ENCODE measurements around the gene UBR3. TPM values are rescaled to one million over a fixed set of nuclear protein-coding genes. Genes with fewer than 3 reads are reported as not detected.
"Not testable (repeated sequence)": the region's sequence is repeated elsewhere in the genome, so short reads cannot be mapped to it uniquely, and the experiment has no call there.

The UBR3 gene
- total RNA-seq, 2 donors from 2014 or later: 42.7 to 54.1 TPM

- no peaks in the 10 kb centered on the region for H3K27me3 Mint-ChIP-seq
- no peaks in the 10 kb centered on the region for H3K9me3 Mint-ChIP-seq
- peak overlapping the region in 1 of 2 donors; percentile 9 for H3K27ac Mint-ChIP-seq
- no peak overlapping the region for H3K4me3 Mint-ChIP-seq
- peaks cover 0 to 3% of the 10 kb centered on the region in 2 donors for H3K4me1 Mint-ChIP-seq (ENCODE audit: low read depth in 2 of 2)
- ATAC-seq (no peak), DNase-seq (ENCODE audit: low spot score) (no peak)
- peaks cover 20% of the 10 kb centered on the region for H3K36me3 Mint-ChIP-seq
Observed at GRCh38 chr2:169906731-169907130, 79.5 kb downstream of the UBR3 start.

GRCh38 chr2:169909376-169909775 is 82.1 kb downstream of the UBR3 start:
- DNase-seq (ENCODE audit: low spot score) (no peak), ATAC-seq (no peak)
- peaks cover 0 to 3% of the 10 kb centered on the region in 2 donors for H3K4me1 Mint-ChIP-seq (ENCODE audit: low read depth in 2 of 2)
- H3K27ac Mint-ChIP-seq: no peak overlapping the region
- no peaks in the 10 kb centered on the region for H3K9me3 Mint-ChIP-seq
- peaks cover 16% of the 10 kb centered on the region for H3K36me3 Mint-ChIP-seq
- no peaks in the 10 kb centered on the region for H3K27me3 Mint-ChIP-seq
- no peak overlapping the region for H3K4me3 Mint-ChIP-seq

- Mint-ChIP-seq H3K4me3 (no peak overlapping the region), H3K36me3 (peaks cover 18% of the 10 kb centered on the region), H3K27ac (no peak overlapping the region)
Observed at GRCh38 chr2:169910109-169910799, 83.0 kb downstream of the UBR3 start.

GRCh38 chr2:169911119-169911518 is 83.9 kb downstream of the UBR3 start:
- peaks cover 0 to 3% of the 10 kb centered on the region in 2 donors for H3K4me1 Mint-ChIP-seq (ENCODE audit: low read depth in 2 of 2)
- H3K36me3 Mint-ChIP-seq: peaks cover 18% of the 10 kb centered on the region
- DNase-seq (ENCODE audit: low spot score): no peak
- H3K27me3 Mint-ChIP-seq: no peaks in the 10 kb centered on the region
- no peaks in the 10 kb centered on the region for H3K9me3 Mint-ChIP-seq
- no peak for ATAC-seq
- H3K27ac Mint-ChIP-seq: no peak overlapping the region
- no peak overlapping the region for H3K4me3 Mint-ChIP-seq

More at GRCh38 chr2:169910109-169910799, 83.0 kb downstream of the UBR3 start:
- Mint-ChIP-seq H3K9me3 (no peaks in the 10 kb centered on the region), H3K27me3 (no peaks in the 10 kb centered on the region), H3K4me1 (ENCODE audit: low read depth in 2 of 2) (peaks cover 0 to 3% of the 10 kb centered on the region in 2 donors)
- DNase-seq (ENCODE audit: low spot score) (no peak), ATAC-seq (no peak)

- Mint-ChIP-seq H3K4me3 (no peak overlapping the region), H3K4me1 (ENCODE audit: low read depth in 2 of 2) (peaks cover 0 to 4% of the 10 kb centered on the region in 2 donors), H3K27ac (no peak overlapping the region), H3K9me3 (no peaks in the 10 kb centered on the region), H3K27me3 (no peaks in the 10 kb centered on the region), H3K36me3 (peaks cover 10% of the 10 kb centered on the region)
- no peak for ATAC-seq
- DNase-seq (ENCODE audit: low spot score): no peak
Observed at GRCh38 chr2:169916623-169917022, 89.4 kb downstream of the UBR3 start.

- no peak for ATAC-seq
- no peaks in the 10 kb centered on the region for H3K9me3 Mint-ChIP-seq
- H3K27ac Mint-ChIP-seq: no peak overlapping the region
- DNase-seq (ENCODE audit: low spot score): no peak
- peaks cover 0 to 2% of the 10 kb centered on the region in 2 donors for H3K4me1 Mint-ChIP-seq (ENCODE audit: low read depth in 2 of 2)
- H3K27me3 Mint-ChIP-seq: no peaks in the 10 kb centered on the region
- H3K4me3 Mint-ChIP-seq: no peak overlapping the region
- H3K36me3 Mint-ChIP-seq: peaks cover 5% of the 10 kb centered on the region
Observed at GRCh38 chr2:169923977-169924376, 96.7 kb downstream of the UBR3 start.

- H3K27me3 Mint-ChIP-seq: no peaks in the 10 kb centered on the region
- no peak overlapping the region for H3K27ac Mint-ChIP-seq
- ATAC-seq (no peak), DNase-seq (ENCODE audit: low spot score) (no peak)
- H3K4me1 Mint-ChIP-seq (ENCODE audit: low read depth in 2 of 2): no peaks in the 10 kb centered on the region
- H3K4me3 Mint-ChIP-seq: no peak overlapping the region
- no peaks in the 10 kb centered on the region for H3K9me3 Mint-ChIP-seq
- peaks cover 5% of the 10 kb centered on the region for H3K36me3 Mint-ChIP-seq
Observed at GRCh38 chr2:169925968-169926367, 98.7 kb downstream of the UBR3 start.

- no peaks in the 10 kb centered on the region for H3K27me3 Mint-ChIP-seq
- H3K9me3 Mint-ChIP-seq: no peaks in the 10 kb centered on the region
- no peak overlapping the region for H3K4me3 Mint-ChIP-seq
- ATAC-seq (no peak), DNase-seq (ENCODE audit: low spot score) (no peak)
- peaks cover 5% of the 10 kb centered on the region for H3K36me3 Mint-ChIP-seq
- no peaks in the 10 kb centered on the region for H3K4me1 Mint-ChIP-seq (ENCODE audit: low read depth in 2 of 2)
- H3K27ac Mint-ChIP-seq: no peak overlapping the region
Observed at GRCh38 chr2:169928463-169928864, 101.2 kb downstream of the UBR3 start.

GRCh38 chr2:169933124-169933711 is 106.0 kb downstream of the UBR3 start:
- H3K9me3 Mint-ChIP-seq: no peaks in the 10 kb centered on the region
- no peaks in the 10 kb centered on the region for H3K4me1 Mint-ChIP-seq (ENCODE audit: low read depth in 2 of 2)
- H3K27ac Mint-ChIP-seq: no peak overlapping the region
- no peaks in the 10 kb centered on the region for H3K36me3 Mint-ChIP-seq
- H3K27me3 Mint-ChIP-seq: no peaks in the 10 kb centered on the region
- ATAC-seq (no peak), DNase-seq (ENCODE audit: low spot score) (no peak)
- H3K4me3 Mint-ChIP-seq: no peak overlapping the region

- H3K27ac Mint-ChIP-seq: not testable (repeated sequence)
Observed at GRCh38 chr2:169936652-169937051, 109.4 kb downstream of the UBR3 start.

GRCh38 chr2:169945515-169945914 is 118.3 kb downstream of the UBR3 start:
- DNase-seq (ENCODE audit: low spot score): no peak
- no peak overlapping the region for H3K27ac Mint-ChIP-seq
- no peak overlapping the region for H3K4me3 Mint-ChIP-seq
- peaks cover 14% of the 10 kb centered on the region for H3K36me3 Mint-ChIP-seq
- no peaks in the 10 kb centered on the region for H3K9me3 Mint-ChIP-seq
- no peak for ATAC-seq
- no peaks in the 10 kb centered on the region for H3K27me3 Mint-ChIP-seq
- H3K4me1 Mint-ChIP-seq (ENCODE audit: low read depth in 2 of 2): no peaks in the 10 kb centered on the region

More at GRCh38 chr2:169936652-169937051, 109.4 kb downstream of the UBR3 start:
- not testable (repeated sequence) for H3K9me3 Mint-ChIP-seq; H3K27me3 Mint-ChIP-seq; ATAC-seq; H3K4me1 Mint-ChIP-seq (ENCODE audit: low read depth in 2 of 2); DNase-seq (ENCODE audit: low spot score); H3K36me3 Mint-ChIP-seq; H3K4me3 Mint-ChIP-seq

GRCh38 chr2:169946092-169946491 is 118.8 kb downstream of the UBR3 start:
- Mint-ChIP-seq H3K27ac (no peak overlapping the region), H3K4me3 (no peak overlapping the region), H3K9me3 (no peaks in the 10 kb centered on the region), H3K27me3 (no peaks in the 10 kb centered on the region), H3K36me3 (peaks cover 14% of the 10 kb centered on the region), H3K4me1 (ENCODE audit: low read depth in 2 of 2) (no peaks in the 10 kb centered on the region)
- ATAC-seq (no peak), DNase-seq (ENCODE audit: low spot score) (no peak)

- ATAC-seq (no peak), DNase-seq (ENCODE audit: low spot score) (no peak)
- no peaks in the 10 kb centered on the region for H3K27me3 Mint-ChIP-seq
- H3K27ac Mint-ChIP-seq: no peak overlapping the region
- no peaks in the 10 kb centered on the region for H3K4me1 Mint-ChIP-seq (ENCODE audit: low read depth in 2 of 2)
- H3K36me3 Mint-ChIP-seq: peaks cover 14% of the 10 kb centered on the region
- H3K4me3 Mint-ChIP-seq: no peak overlapping the region
- no peaks in the 10 kb centered on the region for H3K9me3 Mint-ChIP-seq
Observed at GRCh38 chr2:169946546-169946945, 119.3 kb downstream of the UBR3 start.

GRCh38 chr2:169955940-169956339 is 128.7 kb downstream of the UBR3 start:
- H3K4me1 Mint-ChIP-seq (ENCODE audit: low read depth in 2 of 2): no peaks in the 10 kb centered on the region
- H3K27me3 Mint-ChIP-seq: no peaks in the 10 kb centered on the region
- no peak overlapping the region for H3K27ac Mint-ChIP-seq
- ATAC-seq: no peak
- H3K4me3 Mint-ChIP-seq: no peak overlapping the region
- peaks cover 16% of the 10 kb centered on the region for H3K36me3 Mint-ChIP-seq
- H3K9me3 Mint-ChIP-seq: no peaks in the 10 kb centered on the region
- DNase-seq (ENCODE audit: low spot score): no peak
